H1 (cell line): ENCODE results near the gene ANK2. TPM values are rescaled to one million over a fixed set of nuclear protein-coding genes. Genes with fewer than 3 reads are reported as not detected.

ENCODE experiments used
- CHD7 ChIP-seq: fragments of 300-600 bp; sonication (generic); IDR thresholded peaks from 2 replicates; pipeline ENCODE4 v1.7.1; 2012; ENCODE audit warnings: low read length, moderate library complexity, mild to moderate bottlenecking, inconsistent platforms; ENCODE audit not compliant: insufficient replicate concordance
- CTBP2 ChIP-seq: IDR thresholded peaks from 2 replicates; pipeline ENCODE4 v1.7.0; 2011; ENCODE audit warnings: borderline replicate concordance, mild to moderate bottlenecking, moderate library complexity, mixed read lengths, low read length; ENCODE audit not compliant: insufficient read depth, insufficient read length
- EP300 ChIP-seq, 2 experiments: IDR thresholded peaks; 1 replicate in 1 of 2; 2 replicates in 1 of 2; pipeline ENCODE4 v1.6.1; 2011 to 2012; ENCODE audit warnings: low read depth in 2 of 2, low read length in 2 of 2, mild to moderate bottlenecking in 2 of 2, borderline replicate concordance in 1 of 2, inconsistent platforms in 1 of 2, moderate library complexity in 1 of 2
- SRF ChIP-seq: IDR thresholded peaks from 2 replicates; pipeline ENCODE4 v1.6.1; 2011; ENCODE audit warnings: mild to moderate bottlenecking, low read depth, low read length, moderate library complexity
- polyA plus RNA-seq, 7 experiments: library from polyadenylated mRNA; depleted of rRNA in 3 of 7; stranded (reverse) in 5 of 7; unstranded in 2 of 7; fragments of >200 nt in 5 of 7; fragments of 200-250 nt in 2 of 7; gene quantifications; 1 replicate in 5 of 7; 2 replicates in 1 of 7; 4 replicates in 1 of 7; pipeline versions ENCODE4 v1.2.1 to v1.2.3, GENCODE V29; 2011 to 2013; ENCODE audit warnings: missing spikeins in 2 of 7, mixed read lengths in 2 of 7
- total RNA-seq: library from RNA; stranded (reverse); fragmentation: NEBNext Ultra II Directional; extraction: Animal tissue kit (Norgen Biotek cat#: 25700); gene quantifications from 2 replicates; pipeline ENCODE4 v1.2.1, GENCODE V29; 2021

Gene ANK2
- total and polyA plus RNA-seq, 2 of the 8 experiments (the other 6 are each of a cell fraction or from before 2014, with no cell fraction given) = 14.2 to 35.1 TPM

GRCh38 chr4:113064244-113064643 is 14.8 kb downstream of the ANK2 start (continued):
- TF ChIP-seq CHD7 = peak; percentile 85
- no peak for TF ChIP-seq SRF
- TF ChIP-seq CTBP2 = no peak
- peak; percentile 25 to 97; a peak in 2 of 3 replicates for TF ChIP-seq EP300 (IDR thresholded peaks at IDR 0.05; ENCODE audit: borderline replicate concordance in 1 of 2, low read depth in 2 of 2, low read length in 2 of 2)
- TF ChIP-seq, all 59 proteins: peak for 20
